ENCODE measurements around the gene TSPAN4. TPM values are rescaled to one million over a fixed set of nuclear protein-coding genes. Genes with fewer than 3 reads are reported as not detected.

TSPAN4 gene
- total RNA-seq, 6 experiments from 2014 or later = 193 to 267 (median 212) TPM

DNA sequence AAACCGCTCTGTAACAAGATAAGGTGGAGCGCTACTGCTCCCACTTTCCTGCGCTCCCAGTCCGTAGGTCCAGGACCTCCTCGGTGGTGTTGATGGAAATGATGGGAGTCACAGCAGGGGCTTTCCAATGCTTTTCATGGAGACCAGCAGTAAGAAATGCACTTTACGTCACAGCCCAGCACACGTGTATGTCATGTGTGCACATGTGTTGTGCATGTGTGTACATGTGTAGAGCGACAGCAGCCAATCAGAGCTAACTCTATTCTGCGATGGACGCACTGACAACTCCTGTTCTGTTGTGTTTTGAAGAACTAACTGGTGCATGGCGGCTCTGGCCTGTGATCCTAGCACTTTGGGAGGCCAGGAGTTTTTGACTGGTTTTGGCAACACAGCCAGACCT is 66.8 kb downstream of the TSPAN4 start:
- 0 out of 2 replicates have a peak, but pooled peaks cover 3% of the 10 kb centered on the region for H3K36me3 Mint-ChIP-seq (ENCODE audit: low read depth)
- no peaks in the 10 kb centered on the region; the same call in 1 of the 2 replicates for H3K27me3 Mint-ChIP-seq (ENCODE audit: insufficient read depth)
- peak overlapping the region; percentile 93 for H3K4me3 Mint-ChIP-seq
- DNase-seq = no peak
- no peak overlapping the region for H3K27ac Mint-ChIP-seq
- no peaks in the 10 kb centered on the region for H3K9me3 Mint-ChIP-seq
- peaks cover 24% of the 10 kb centered on the region for H3K4me1 Mint-ChIP-seq (ENCODE audit: low read depth)
- TF ChIP-seq, protein P1, sequence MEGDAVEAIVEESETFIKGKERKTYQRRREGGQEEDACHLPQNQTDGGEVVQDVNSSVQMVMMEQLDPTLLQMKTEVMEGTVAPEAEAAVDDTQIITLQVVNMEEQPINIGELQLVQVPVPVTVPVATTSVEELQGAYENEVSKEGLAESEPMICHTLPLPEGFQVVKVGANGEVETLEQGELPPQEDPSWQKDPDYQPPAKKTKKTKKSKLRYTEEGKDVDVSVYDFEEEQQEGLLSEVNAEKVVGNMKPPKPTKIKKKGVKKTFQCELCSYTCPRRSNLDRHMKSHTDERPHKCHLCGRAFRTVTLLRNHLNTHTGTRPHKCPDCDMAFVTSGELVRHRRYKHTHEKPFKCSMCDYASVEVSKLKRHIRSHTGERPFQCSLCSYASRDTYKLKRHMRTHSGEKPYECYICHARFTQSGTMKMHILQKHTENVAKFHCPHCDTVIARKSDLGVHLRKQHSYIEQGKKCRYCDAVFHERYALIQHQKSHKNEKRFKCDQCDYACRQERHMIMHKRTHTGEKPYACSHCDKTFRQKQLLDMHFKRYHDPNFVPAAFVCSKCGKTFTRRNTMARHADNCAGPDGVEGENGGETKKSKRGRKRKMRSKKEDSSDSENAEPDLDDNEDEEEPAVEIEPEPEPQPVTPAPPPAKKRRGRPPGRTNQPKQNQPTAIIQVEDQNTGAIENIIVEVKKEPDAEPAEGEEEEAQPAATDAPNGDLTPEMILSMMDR (IDR thresholded peaks at IDR 0.05) = no peak

DNA sequence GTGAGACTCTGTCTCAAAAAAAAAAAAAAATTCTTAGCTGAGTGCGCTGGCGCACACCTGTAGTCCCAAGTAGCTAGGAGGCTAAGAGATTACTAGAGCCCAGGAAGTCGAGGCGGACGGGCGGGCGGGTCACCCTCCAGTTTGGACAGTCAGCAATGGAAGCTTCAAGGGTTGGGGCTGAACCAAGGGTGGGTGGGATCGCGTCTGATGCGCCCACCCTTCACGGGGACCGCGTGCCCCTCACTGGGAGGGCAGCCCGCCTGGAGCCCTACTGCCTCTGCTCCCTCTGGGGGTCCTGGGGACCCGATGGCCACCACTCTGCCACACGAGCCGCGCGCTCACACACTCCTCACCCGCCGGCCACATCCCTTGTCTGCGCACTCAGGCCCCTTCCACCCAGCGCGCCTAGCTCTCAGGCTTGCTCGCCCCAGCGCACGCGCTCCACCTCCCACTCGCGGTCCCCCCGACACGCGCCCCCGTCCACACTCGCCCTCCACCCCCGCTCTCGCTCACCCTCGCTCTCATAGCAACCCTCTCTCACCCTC is 67.5 kb downstream of the TSPAN4 start:
- no peak for DNase-seq
- Mint-ChIP-seq H3K9me3 (no peaks in the 10 kb centered on the region), H3K4me3 (peak overlapping the region; percentile 93), H3K27me3 (ENCODE audit: insufficient read depth) (no peaks in the 10 kb centered on the region; the same call in 1 of the 2 replicates), H3K4me1 (ENCODE audit: low read depth) (peaks cover 24% of the 10 kb centered on the region), H3K27ac (peak overlapping the region; percentile 68), H3K36me3 (ENCODE audit: low read depth) (0 out of 2 replicates have a peak, but pooled peaks cover 3% of the 10 kb centered on the region)
- TF ChIP-seq, protein P1 (IDR thresholded peaks at IDR 0.05) = no peak

DNA sequence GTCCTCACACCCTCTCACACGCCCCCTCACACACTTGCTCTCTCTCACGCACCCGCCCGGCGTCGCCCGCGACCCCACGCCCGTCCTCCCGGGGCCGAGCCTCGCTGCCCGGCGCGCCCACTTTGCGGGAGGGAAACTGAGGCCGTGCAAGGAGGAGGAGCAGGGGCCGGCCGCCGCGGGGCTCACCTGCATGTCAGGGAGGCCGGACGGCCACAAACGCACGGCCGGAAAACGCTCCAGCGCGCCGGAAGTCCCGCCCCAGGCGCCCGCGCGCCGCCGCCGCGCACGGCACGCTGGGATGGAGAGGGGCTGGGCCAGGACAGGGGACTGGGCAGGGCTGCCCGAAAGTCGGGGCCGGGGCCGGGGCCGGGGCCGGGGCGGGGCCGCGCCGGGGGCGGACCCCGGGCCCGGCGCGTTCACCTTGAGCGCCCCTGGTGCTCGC is 68.0 kb downstream of the TSPAN4 start, which contains the start of gene CHID1:
Gene CHID1, minus strand, starts transcription at position 222 of the 442 bp plus-strand sequence. CDS start 5,994 bp downstream, outside the sequence.
- Mint-ChIP-seq H3K36me3 (ENCODE audit: low read depth) (0 out of 2 replicates have a peak, but pooled peaks cover 3% of the 10 kb centered on the region), H3K27ac (peak within 1 kb of the TSS; percentile 82)
- peak; percentile 51 for DNase-seq

DNA sequence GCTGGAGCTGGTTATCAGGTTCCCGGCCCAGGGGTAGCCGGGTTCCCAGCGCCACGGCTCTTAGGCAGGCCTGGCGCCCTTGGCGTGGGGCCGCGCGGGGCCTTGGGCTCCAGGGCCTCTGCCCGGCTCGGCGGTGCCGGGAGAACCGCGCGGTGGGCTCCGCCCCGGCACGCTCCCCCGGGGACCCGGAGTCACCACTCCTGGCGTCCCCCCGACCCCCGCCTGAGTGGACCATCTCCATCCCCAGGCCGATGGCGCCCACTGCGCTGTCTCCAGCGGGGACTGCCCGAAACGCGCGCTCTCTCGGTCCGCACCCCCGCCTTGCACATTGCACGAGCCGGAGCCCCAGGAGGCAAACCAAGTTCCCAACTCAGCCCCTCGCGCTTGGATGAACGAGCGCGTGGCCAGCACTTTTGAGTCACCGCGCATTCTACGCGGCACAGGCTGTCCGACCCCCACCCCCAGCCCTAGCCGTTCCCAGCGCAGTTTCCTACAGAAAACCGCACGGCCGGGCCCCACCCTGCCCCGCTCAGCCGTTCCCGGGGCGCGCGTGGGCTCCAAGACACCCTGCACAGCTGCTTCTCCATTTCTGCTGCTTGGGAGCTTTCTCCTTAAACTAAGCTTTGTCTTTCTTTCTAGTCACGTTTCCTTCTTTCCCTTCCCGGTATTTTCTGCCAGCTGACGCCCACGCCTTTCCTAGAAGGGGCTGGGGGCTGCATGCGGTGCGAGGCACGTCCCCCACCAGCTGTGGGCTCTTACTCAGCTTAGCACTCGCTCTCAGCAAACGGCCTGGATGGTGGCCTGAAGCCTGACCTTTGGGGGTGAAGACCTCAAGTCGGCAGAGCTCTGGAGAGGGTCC is 68.6 kb downstream of the TSPAN4 start:
- Mint-ChIP-seq H3K36me3 (ENCODE audit: low read depth) (0 out of 2 replicates have a peak, but pooled peaks cover 3% of the 10 kb centered on the region), H3K27me3 (ENCODE audit: insufficient read depth) (no peaks in the 10 kb centered on the region; the same call in 1 of the 2 replicates), H3K27ac (peak overlapping the region; percentile 82), H3K9me3 (no peaks in the 10 kb centered on the region), H3K4me1 (ENCODE audit: low read depth) (peaks cover 24% of the 10 kb centered on the region), H3K4me3 (peak overlapping the region; percentile 85)
- peak; percentile 28 for DNase-seq
- TF ChIP-seq, protein P1 (IDR thresholded peaks at IDR 0.05) = no peak

More for the DNA sequence above, 68.0 kb downstream of the TSPAN4 start, which contains the start of gene CHID1:
- Mint-ChIP-seq H3K4me1 (ENCODE audit: low read depth) (peaks cover 24% of the 10 kb centered on the region), H3K4me3 (peak within 1 kb of the TSS; percentile 93), H3K27me3 (ENCODE audit: insufficient read depth) (no peaks in the 10 kb centered on the region; the same call in 1 of the 2 replicates), H3K9me3 (no peaks in the 10 kb centered on the region)
- TF ChIP-seq, protein P1 (IDR thresholded peaks at IDR 0.05) = no peak

DNA sequence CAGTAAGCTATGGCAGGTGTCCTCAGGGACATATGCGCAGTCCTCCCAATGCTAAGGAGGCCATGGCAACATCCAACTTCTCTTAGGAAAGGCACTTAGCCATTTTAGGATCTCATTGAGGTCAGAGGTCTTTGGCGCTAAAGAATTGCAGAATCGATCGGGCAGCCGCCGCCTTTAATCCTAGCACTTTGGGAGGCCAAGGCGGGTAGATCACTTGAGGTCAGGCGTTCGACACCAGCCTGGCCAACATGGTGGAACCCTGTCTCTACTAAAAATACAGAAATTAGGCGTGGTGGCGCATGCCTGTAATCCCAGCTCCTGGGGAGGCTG is 69.2 kb downstream of the TSPAN4 start:
- Mint-ChIP-seq H3K27ac (peak overlapping the region; percentile 82), H3K36me3 (ENCODE audit: low read depth) (no peaks in the 10 kb centered on the region)

More for the DNA sequence above, 69.2 kb downstream of the TSPAN4 start:
- H3K27me3 Mint-ChIP-seq (ENCODE audit: insufficient read depth) = no peaks in the 10 kb centered on the region; the same call in 1 of the 2 replicates
- DNase-seq = no peak
- peaks cover 24% of the 10 kb centered on the region for H3K4me1 Mint-ChIP-seq (ENCODE audit: low read depth)
- TF ChIP-seq, protein P1 (IDR thresholded peaks at IDR 0.05) = no peak
- H3K4me3 Mint-ChIP-seq = peak overlapping the region; percentile 85
- H3K9me3 Mint-ChIP-seq = no peaks in the 10 kb centered on the region
